Bone marrow (tissue), 2 donors: ENCODE data around the gene SLC15A3.
"Not testable (repeated sequence)": the region's sequence is repeated elsewhere in the genome, so short reads cannot be mapped to it uniquely, and the experiment has no call there.

ENCODE experiments used
- DNase-seq, 2 donors: peaks; one replicate each; lab custom pipeline; 2025; lab: John Stamatoyannopoulos, UW

SLC15A3 gene

GRCh38 chr11:60913793-60914632 lies 38.0 kb downstream of the SLC15A3 start, which contains the start of gene TMEM109:
TMEM109 (plus strand) TSS chr11:60914158; CDS start chr11:60919694, 5,536 bp downstream.
- peak; percentile 70 to 82 for DNase-seq

DNA sequence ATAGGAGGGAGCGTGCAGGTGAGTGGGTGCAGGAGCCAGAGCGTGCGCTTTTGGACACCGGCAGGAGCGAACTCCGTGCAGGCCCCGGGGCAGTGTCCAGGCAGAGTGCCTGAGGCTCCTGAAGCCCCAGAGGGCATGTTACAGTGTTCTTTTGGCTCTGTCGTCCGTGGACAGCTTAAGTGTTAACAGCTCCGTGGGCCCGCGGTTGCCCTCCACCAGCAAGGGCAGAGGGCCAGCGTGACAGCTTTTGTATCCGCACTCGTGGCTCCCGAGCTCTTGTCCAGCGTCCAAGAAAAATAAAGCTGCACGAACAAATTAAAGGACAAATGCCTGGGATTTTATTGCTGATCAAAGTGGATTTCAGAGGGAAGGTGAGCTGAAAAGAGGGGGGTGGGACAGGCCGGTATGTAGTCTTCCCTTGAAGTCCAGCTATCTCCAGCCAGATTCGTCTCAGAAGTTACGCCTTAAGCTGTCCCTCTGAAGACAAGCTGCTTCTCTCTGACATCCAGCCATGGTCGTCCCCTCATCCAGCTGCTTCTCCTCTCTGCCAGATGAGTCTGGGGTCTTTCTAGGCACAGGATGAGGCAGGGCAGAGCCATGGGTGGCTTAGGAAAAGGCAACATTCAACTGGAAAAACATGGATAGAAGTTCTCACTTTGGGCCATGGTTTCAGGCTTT lies 39.0 kb downstream of the SLC15A3 start:
- DNase-seq: no peak

DNA sequence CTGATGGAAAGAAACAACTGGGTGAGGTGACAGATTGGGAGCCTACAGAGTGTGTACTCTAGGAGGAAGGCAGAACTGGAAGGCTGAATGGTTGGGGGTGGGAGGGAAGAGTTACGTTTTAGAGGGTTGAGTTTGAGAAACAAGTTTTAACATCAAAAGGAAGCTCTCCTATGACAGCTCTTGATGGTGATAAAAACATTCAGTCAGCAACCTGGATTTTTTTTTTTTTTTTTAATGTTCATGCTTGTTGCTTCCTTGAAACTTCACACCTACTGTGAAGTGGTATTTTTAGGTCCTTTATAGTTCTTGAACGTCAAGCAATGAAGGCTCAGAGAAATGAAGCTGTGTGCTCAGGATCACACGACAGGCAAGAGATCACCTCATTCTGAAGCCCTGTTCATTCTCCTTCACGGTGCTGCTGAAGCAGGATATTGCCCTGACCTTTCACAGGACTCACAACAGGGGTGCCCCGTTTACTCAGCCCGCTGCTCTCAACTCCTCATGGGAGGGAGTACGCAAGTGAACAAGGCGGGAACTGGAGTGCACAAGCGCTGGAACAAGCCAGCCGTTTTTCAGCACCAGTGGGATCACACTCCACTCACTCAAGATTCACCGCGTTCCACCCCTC lies 39.6 kb downstream of the SLC15A3 start:
- no peak for DNase-seq

GRCh38 chr11:60910711-60911380 lies 41.1 kb downstream of the SLC15A3 start:
- no peak for DNase-seq

DNA sequence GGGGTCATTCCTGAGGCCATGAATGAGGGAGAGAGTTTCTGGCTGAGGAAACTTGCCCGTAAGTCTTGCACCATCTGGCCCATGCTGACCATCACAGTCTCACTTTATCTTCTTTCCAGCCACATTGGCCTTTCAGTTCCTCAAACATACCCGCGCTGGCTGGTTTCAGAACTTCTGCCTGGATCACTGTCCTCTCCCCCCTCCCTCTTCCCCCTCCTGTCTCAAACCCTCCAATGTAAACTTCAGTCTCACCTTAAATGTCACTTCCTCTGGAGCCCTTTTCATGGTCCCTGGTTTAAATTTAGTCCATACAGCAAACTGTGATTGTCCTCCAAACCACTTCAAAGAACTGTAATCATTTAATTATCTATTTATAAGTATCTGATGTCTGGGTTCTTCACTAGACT lies 41.7 kb downstream of the SLC15A3 start:
- DNase-seq: no peak

DNA sequence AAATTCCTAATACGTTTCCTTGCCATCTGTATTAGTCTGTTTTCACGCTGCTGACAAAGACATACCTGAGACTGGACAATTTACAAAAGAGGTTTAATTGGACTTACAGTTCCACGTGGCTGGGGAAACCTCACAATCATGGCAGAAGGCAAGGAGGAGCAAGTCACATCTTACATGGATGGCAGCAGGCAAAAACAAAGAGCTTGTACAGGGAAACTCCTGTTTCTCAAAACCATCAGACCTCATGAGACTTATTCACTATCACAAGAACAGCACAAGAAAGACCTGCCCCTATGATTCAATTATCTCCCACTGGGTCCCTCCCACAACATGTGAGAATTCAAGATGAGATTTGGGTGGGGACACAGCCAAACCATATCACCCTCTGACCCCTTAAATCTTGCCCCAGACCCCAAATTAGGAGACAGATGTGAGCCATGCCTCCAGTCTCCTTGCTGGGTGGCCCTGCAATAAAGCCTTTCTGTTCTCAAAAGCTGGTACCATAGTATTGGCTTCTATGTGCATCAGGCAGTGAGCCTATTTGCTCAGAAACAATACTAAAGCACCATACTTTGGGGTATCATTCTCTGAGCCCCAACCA lies 42.2 kb downstream of the SLC15A3 start:
- not testable (repeated sequence) for DNase-seq

GRCh38 chr11:60908803-60909202 lies 43.2 kb downstream of the SLC15A3 start:
- DNase-seq: no peak

DNA sequence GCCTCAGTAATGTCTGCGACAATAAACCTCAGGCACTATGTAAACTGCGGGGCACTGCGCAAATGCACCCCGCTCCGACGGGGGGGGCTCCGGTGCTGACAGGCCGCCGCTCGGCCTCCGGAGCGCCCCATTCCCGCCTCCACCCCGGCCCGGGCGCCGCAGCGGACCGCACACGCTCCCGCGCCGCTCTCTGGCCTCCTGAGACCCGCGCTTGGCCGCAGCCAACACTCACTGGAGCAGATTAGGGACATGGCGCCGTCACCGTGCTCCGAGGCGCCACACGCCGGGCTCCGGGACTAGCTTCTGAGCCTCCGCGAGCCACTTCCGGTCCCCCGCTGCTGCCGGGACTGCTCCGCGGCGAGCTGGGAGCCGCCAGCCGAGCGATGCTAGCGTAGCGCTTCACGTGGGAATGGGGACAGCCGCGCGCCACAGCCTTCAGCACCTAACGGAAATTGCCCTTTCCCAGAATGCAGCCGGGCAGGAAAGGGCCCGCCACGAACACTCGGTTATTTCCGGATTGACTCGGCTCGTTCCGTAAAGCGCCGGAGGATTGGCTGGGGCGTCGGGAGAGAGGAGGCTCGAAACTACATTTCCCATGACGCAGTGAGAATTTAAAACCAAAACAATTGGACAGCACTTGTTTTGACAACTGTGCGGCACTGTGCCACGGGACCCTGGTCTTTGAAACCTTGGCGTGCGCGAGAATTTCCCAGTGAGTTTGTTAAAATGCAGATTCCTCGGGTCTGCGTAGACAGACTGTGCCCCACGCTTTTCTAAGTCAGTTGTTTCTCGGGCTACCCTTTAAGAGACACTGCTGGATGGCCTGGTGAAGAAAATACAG lies 45.6 kb downstream of the SLC15A3 start, which contains the start of gene PRPF19:
Gene PRPF19, minus strand, starts transcription at position 454 of the 841 bp plus-strand sequence. Its CDS starts 203 bp downstream, at position 251.
- DNase-seq: peak; percentile 80 to 97

- no peak for DNase-seq
Measured at GRCh38 chr11:60905551-60906113, 46.3 kb downstream of the SLC15A3 start.

- no peak for DNase-seq
Measured at GRCh38 chr11:60905047-60905446, 46.9 kb downstream of the SLC15A3 start.

- no peak for DNase-seq
Measured at GRCh38 chr11:60902625-60903024, 49.4 kb downstream of the SLC15A3 start.

DNA sequence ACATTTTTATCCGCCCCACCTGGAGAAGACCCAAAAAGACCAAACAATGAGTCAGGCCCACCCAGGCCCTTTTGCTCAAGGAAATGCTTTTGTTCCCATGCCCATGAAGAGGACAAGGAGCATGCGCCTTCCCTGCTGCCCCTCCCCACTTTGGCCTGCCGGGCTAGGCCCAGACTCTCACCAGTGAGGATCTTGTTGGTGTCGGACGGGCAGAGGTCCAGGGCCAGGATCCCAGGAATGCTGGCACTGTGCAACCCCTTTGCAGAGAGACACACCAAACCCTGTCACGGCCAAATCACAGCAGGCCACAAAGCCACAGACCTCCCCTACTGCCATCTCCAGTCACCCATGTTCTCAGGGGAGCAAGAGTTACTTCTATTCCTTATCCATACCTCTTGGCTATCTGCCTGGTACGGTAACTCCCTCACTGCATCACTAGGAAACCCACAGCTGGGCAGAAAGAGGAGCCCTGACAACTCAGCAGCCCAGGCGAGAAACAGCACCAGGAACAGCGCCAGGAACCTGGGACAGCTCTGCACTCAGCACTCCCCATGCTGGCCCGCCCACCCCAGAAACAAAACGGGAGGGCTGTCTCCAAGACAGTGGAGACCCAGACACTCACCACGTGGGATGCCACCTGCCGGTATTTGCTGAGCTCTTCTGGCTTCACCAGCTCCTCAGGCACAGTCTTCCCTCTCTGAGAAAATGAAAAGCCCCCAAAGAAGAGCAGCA lies 51.1 kb downstream of the SLC15A3 start:
- DNase-seq: no peak

GRCh38 chr11:60899977-60900376 lies 52.0 kb downstream of the SLC15A3 start:
- no peak for DNase-seq

DNA sequence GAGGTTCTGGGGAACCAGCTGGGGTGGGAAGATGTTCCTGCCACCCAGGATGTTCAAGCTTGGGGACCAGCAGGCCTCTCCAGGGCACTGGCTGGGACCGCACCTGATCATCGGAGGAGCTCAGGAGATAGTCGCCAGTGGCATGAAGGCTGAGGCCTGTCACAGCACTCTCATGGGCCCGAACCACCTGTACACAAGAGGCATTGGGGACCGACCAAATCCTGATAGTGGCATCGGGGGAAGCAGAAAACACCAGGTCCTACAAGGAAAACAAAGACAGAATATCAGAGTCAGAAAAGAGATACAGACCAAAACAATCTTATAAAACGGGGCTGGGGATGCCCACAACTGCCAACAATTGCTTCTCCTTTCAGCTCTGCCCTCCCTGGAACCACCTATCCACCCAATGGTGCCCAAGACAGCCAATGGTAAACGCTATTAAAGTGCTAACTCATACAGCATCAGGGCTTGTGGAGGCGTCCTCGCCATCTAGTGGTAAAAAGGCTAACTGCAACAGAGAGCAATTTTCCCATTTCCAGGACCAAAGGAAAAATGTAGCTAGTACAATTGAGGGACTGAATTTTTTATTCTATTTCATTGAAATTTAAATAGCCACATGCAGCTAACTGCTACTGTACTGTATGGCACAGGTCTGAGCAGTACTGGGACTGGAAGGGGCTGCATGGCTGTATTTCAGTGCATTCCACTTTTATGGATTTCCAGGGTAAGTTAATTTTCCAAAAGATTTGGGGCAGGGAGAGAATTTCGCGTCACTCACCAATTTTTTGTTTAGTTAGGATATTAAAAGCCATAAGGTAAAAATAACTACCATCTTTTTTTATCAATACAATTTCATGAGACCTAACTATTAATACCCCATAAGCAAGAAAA lies 52.7 kb downstream of the SLC15A3 start:
- DNase-seq: peak in 1 of 2 donors; percentile 32

DNA sequence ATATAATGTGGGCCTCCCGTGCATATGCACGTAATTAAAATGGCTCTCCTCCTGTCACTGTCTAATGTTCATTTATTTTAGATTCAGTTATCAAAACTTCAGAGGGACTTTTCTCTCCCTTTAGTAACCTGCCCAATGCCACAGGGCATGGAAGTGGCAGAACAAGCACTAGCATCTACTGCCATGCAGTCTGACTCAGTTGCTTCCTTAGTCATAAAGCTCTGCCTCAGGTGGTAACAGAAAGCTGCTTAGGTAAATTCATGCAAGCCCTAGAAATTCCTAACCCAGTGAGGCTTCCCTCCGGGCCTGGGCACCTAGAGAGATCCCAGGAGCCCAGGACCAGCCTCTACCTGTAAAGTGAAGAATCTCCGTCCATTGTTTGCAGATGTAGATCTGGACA lies 54.5 kb downstream of the SLC15A3 start:
- no peak for DNase-seq

DNA sequence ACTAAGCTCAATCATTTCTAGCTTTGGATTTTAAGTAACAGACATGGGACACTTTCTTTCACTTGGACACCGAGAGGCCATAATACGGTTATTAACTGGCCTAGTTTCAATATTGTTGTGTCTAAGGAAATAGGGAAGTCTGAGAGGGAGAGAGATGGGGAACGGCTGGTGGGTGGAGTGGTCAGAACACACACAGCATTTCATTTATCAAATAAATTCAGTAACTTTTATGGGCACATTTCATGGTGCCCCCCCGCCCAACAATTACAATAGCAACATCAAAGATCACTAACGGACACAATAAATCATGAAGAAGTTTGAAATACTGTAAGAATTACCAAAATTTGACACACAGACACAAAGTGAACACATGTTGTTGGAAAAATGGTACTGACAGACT lies 56.3 kb downstream of the SLC15A3 start:
- no peak for DNase-seq

DNA sequence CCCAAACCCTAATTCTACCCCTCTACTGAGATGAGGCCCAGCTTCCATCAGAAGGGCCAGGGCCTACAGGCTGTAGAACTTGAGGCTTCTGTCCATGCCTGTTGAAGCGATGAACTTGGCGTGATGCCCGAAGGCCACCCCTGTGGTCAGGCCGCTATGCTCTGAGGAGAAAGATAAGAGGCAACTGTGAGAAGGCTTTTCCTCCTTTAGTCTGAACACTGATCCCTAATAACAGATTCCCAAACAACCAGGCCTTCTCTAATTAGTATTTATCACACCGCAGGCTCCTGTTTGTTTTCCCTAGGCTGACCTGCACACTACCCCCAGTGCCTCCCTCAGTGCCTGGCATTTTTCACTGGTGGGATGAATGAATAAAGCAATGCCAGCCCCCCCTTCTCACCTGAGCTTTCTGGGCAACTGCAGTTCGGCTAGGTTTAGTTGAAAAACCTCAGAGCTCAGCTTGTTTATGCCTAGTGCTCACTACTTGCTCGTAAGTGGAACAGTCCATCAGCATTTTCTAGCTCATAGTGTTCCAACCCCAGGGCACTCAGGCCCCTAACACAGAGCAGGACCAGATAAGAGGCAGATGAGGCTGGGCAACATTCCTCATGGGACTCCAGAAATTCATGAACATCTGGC lies 60.8 kb downstream of the SLC15A3 start:
- DNase-seq: no peak

DNA sequence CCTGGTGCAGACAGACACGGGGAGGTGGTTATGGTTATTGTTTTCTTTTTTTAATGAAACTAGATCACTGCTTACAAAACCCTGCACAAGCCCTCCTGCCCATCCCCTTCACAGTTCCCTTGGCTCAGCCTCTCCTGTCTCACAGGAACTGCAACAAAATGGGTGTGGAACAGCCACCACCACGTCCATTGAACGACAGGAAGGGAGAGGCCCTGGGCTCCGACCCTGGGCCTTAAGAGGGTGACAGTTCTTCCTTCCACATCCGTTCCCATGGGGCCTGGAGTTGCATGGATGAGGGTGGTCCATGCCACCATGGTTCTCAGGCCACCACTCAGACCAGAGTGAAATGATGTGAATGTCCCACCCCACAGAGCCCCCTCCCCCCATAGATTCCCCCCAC lies 61.3 kb downstream of the SLC15A3 start:
- no peak for DNase-seq
